Mesendoderm (in vitro differentiated cells): ENCODE results near the gene ZNF574.

ENCODE experiments used
- DNase-seq: peaks from one replicate; pipeline ENCODE4 v3.0.0; 2013
- H2AK5ac ChIP-seq: 2 replicates; pipeline ENCODE4 v1.6.1; 2013; ENCODE audit warnings: low read length, inconsistent platforms
- H2BK120ac ChIP-seq: 2 replicates; pipeline ENCODE4 v1.6.1; 2013; ENCODE audit warnings: low read depth, mild to moderate bottlenecking, low read length, moderate library complexity, mixed read lengths
- H2BK15ac ChIP-seq: replicated peaks from 2 replicates; pipeline ENCODE4 v1.6.1; 2013; ENCODE audit warnings: low read depth, mild to moderate bottlenecking, moderate library complexity
- H2BK5ac ChIP-seq: 2 replicates; pipeline ENCODE4 v1.6.1; 2013; ENCODE audit warnings: low read length, inconsistent platforms
- H3K18ac ChIP-seq: 2 replicates; pipeline ENCODE4 v1.6.1; 2013; ENCODE audit warnings: mild to moderate bottlenecking, low read length, mixed read lengths
- H3K23ac ChIP-seq: one replicate; pipeline ENCODE4 v1.6.1; 2013; ENCODE audit warnings: low read length
- H3K27ac ChIP-seq: 2 replicates; pipeline ENCODE4 v1.5.1; 2013; ENCODE audit warnings: low read depth, mild to moderate bottlenecking, inconsistent platforms, low read length, moderate library complexity
- H3K27me3 ChIP-seq: 2 replicates; pipeline ENCODE4 v1.6.1; 2013; ENCODE audit warnings: low read length, control low read depth, mild to moderate bottlenecking, inconsistent platforms; ENCODE audit not compliant: insufficient read depth, poor library complexity
- H3K36me3 ChIP-seq: 2 replicates; pipeline ENCODE4 v1.6.1; 2013; ENCODE audit warnings: low read length, inconsistent platforms; ENCODE audit not compliant: control insufficient read depth, insufficient read depth
- H3K4ac ChIP-seq: one replicate; pipeline ENCODE4 v1.6.1; 2013; ENCODE audit warnings: low read depth, mild to moderate bottlenecking, low read length, moderate library complexity
- H3K4me1 ChIP-seq: 2 replicates; pipeline ENCODE4 v1.6.1; 2013; ENCODE audit warnings: low read depth, low read length, inconsistent platforms; ENCODE audit not compliant: control insufficient read depth
- H3K4me2 ChIP-seq: 2 replicates; pipeline ENCODE4 v1.6.1; 2013; ENCODE audit warnings: low read length
- H3K4me3 ChIP-seq: 2 replicates; pipeline ENCODE4 v1.5.1; 2013; ENCODE audit warnings: mild to moderate bottlenecking, low read length
- H3K56ac ChIP-seq: one replicate; pipeline ENCODE4 v1.6.1; 2013; ENCODE audit warnings: low read length
- H3K79me1 ChIP-seq: 2 replicates; pipeline ENCODE4 v1.6.1; 2013; ENCODE audit warnings: low read length, inconsistent platforms
- H3K79me2 ChIP-seq: 2 replicates; pipeline ENCODE4 v1.6.1; 2013; ENCODE audit warnings: mild to moderate bottlenecking, low read length; ENCODE audit not compliant: control insufficient read depth, insufficient read depth
- H3K9ac ChIP-seq: 2 replicates; pipeline ENCODE4 v1.6.1; 2013; ENCODE audit warnings: low read length, inconsistent platforms
- H4K5ac ChIP-seq: one replicate; pipeline ENCODE4 v1.6.1; 2013; ENCODE audit warnings: low read length
- H4K8ac ChIP-seq: one replicate; pipeline ENCODE4 v1.6.1; 2013; ENCODE audit warnings: low read depth, mild to moderate bottlenecking, control low read depth, low read length, moderate library complexity
- WGBS: extraction: QIAGEN DNeasy Blood & Tissue Kit; methylation state at CpG from one replicate; pipeline ENCODE4 v1.1.7; 2013; ENCODE audit warnings: low lambda C conversion rate, missing lambda C conversion rate; ENCODE audit not compliant: insufficient coverage; ENCODE audit errors: extremely low coverage; 5-methylcytosine and 5-hydroxymethylcytosine counted together

The ZNF574 gene

DNA sequence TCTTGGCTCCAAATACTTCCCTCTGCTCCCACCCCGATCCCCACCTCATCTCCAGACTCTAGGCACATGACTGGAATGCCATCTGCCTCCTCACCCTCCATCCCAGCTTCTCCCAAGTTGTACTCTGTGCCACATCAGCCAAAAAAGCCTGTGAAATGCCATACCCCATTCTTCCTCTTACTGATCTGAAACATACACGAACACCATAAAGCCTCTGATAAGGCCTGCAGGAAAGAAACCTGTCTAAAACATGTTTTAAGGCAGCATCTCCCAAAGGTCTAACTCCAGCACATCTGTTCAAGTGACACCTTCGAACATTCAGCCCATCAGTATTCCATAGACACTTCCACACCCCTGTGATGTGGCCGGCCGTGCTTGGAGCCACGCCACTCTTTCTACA, 11.5 kb upstream of the ZNF574 start:
- H3K27me3 ChIP-seq, result no peaks in the 10 kb centered on the region

DNA sequence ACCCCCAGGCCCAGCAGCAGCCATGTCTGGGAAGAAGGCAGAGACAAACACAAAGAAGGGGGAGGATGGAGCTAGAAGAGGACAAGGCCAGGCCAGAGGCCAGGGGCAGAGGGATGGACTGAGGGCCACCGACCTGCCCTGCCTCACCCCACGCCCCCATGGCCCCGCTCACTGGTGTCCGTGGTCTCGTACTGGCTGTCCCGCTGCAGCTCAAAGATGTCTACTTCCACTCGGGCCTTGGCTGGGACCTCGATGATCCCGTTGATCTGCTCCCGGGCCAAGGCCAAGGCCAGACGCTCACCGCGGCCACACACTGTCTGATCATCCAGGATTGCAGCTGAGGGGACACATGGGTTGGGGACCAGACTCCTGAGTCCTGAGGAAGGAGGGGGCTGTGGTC, 10.9 kb upstream of the ZNF574 start:
- no peak overlapping the region for H3K4ac ChIP-seq
- H3K9ac ChIP-seq, result no peak overlapping the region
- H3K23ac ChIP-seq, result no peak overlapping the region
- H2BK5ac ChIP-seq, result no peak overlapping the region
- no peak overlapping the region for H3K27ac ChIP-seq
- H3K56ac ChIP-seq, result no peak overlapping the region
- no peaks in the 10 kb centered on the region for H3K27me3 ChIP-seq
- no peak for DNase-seq
- no peak overlapping the region for H2BK15ac ChIP-seq
- no peaks in the 10 kb centered on the region for H3K79me2 ChIP-seq
- H3K79me1 ChIP-seq, result no peaks in the 10 kb centered on the region
- H4K5ac ChIP-seq, result no peak overlapping the region
- no peaks in the 10 kb centered on the region for H3K36me3 ChIP-seq
- H3K4me1 ChIP-seq, result peaks cover 4% of the 10 kb centered on the region
- no peak overlapping the region for H4K8ac ChIP-seq
- H2BK120ac ChIP-seq, result no peak overlapping the region
- H3K18ac ChIP-seq, result no peak overlapping the region
- no peak overlapping the region for H3K4me2 ChIP-seq
- no CpG with 5 or more reads among the region's 13 CpGs for WGBS
- H3K4me3 ChIP-seq, result no peak overlapping the region
- H2AK5ac ChIP-seq, result no peak overlapping the region

More for the DNA sequence above, 11.5 kb upstream of the ZNF574 start:
- Histone ChIP-seq H4K5ac (no peak overlapping the region), H3K79me1 (no peaks in the 10 kb centered on the region), H3K36me3 (no peaks in the 10 kb centered on the region), H3K23ac (no peak overlapping the region), H3K4me3 (no peak overlapping the region), H2BK120ac (no peak overlapping the region), H3K4me1 (peaks cover 4% of the 10 kb centered on the region), H3K18ac (no peak overlapping the region), H2AK5ac (no peak overlapping the region), H3K56ac (no peak overlapping the region), H3K4ac (no peak overlapping the region), H3K4me2 (no peak overlapping the region), H2BK15ac (no peak overlapping the region), H3K79me2 (no peaks in the 10 kb centered on the region), H4K8ac (no peak overlapping the region), H2BK5ac (no peak overlapping the region), H3K27ac (no peak overlapping the region), H3K9ac (no peak overlapping the region)
- WGBS, result no CpG with 5 or more reads among the region's 6 CpGs
- no peak for DNase-seq

DNA sequence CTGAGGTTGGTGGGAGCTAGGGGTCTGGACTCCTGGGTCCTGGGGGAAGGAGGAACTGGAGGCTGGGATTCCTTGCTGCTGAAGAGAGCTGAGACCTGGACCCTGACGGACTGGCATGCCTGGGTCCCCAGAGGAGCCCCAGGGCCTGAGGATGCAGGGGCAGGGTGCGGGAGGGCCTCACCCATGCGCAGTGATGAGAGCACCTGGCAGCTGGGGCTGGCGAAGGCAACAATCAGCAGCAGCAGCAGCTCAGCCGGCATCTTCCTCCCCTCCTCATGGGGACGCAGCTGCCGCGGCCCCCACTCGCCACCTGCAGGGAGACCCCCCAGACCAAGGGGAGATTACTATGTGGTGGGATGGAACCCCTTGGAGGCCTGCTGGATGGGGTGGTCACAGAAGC, 10.5 kb upstream of the ZNF574 start:
- H3K4me2 ChIP-seq, result no peak overlapping the region
- H3K56ac ChIP-seq, result no peak overlapping the region
- H3K27ac ChIP-seq, result no peak overlapping the region
- H2BK120ac ChIP-seq, result no peak overlapping the region
- no peak overlapping the region for H3K23ac ChIP-seq
- no peak overlapping the region for H4K8ac ChIP-seq
- H3K79me1 ChIP-seq, result no peaks in the 10 kb centered on the region
- no peak overlapping the region for H4K5ac ChIP-seq
- no peak overlapping the region for H3K18ac ChIP-seq
- H2BK5ac ChIP-seq, result no peak overlapping the region
- WGBS, result no CpG with 5 or more reads among the region's 9 CpGs
- no peaks in the 10 kb centered on the region for H3K79me2 ChIP-seq
- H3K4ac ChIP-seq, result no peak overlapping the region
- DNase-seq, result no peak
- H3K4me3 ChIP-seq, result no peak overlapping the region
- no peaks in the 10 kb centered on the region for H3K27me3 ChIP-seq
- H2BK15ac ChIP-seq, result no peak overlapping the region
- peaks cover 4% of the 10 kb centered on the region for H3K4me1 ChIP-seq
- no peak overlapping the region for H3K9ac ChIP-seq
- H3K36me3 ChIP-seq, result no peaks in the 10 kb centered on the region
- no peak overlapping the region for H2AK5ac ChIP-seq

DNA sequence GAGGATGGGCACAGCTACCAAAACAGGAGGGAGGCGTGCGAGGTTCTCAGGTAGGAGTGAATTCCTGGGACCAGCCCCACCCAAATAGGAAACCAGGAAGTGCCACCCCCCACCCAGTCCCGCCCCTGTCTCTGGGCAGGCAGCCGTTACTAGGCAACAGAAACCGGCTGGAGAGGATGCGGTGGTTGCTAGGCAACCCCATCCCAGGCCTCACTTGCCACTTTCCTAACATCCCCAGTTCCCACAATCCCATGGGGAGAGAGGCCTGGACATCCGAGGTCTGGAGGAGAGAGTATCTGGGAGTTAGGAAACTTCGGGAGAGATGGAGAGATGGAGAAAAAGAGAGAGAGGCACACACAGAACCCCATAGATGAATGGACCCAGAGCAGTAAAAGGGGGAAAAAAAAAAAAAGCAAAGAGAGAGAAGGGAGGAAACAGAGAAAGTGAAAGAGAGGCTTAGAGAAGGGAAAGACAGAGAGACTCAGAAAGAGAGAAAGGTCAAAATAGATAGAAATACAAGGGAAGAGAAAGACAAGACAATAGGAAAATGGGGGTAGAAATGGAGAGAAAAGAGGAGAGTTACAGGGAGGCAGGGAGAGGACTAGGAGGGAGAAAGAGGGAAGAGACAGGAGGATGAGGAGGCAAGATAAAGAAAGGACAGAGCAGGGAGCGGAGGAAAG, 9.8 kb upstream of the ZNF574 start:
- Histone ChIP-seq H3K27me3 (no peaks in the 10 kb centered on the region), H3K23ac (no peak overlapping the region)
- no CpG with 5 or more reads among the region's 9 CpGs for WGBS

DNA sequence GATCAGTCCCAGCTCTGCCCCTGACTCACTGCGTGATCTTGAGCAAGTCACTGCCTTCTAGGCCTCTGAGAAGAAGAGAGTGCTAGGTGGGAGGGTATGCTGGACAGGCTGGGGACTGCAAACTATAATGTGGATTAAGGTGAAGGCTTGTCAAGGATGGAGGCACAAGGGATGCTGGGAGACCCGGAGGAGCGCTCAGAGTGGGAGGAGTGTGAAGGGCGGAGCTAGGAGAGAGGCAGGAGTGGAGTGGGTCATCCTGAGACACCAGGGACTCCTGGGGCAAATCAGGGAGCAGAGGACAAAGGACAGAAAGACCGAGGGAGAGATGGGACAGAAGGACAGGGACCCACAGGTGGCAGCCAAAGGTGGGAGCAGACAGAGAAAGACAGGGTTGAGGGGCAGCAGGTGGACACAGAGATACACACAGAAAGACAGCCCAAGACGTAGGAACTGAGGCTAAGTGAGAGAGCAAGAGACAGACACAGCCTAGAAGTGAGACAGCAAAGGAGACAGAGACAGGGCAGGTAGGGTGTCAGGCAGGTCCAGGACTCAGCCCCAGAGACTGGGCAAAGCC, 8.6 kb upstream of the ZNF574 start:
- Histone ChIP-seq H2BK120ac (no peak overlapping the region), H3K9ac (no peak overlapping the region), H3K4me3 (no peak overlapping the region), H3K36me3 (no peaks in the 10 kb centered on the region), H4K5ac (no peak overlapping the region), H3K23ac (no peak overlapping the region), H3K18ac (no peak overlapping the region), H3K4me1 (peaks cover 4% of the 10 kb centered on the region), H3K4ac (no peak overlapping the region), H2BK5ac (no peak overlapping the region), H2AK5ac (peak overlapping the region; percentile 24), H3K27ac (no peak overlapping the region), H2BK15ac (no peak overlapping the region), H3K79me2 (no peaks in the 10 kb centered on the region), H3K56ac (no peak overlapping the region), H4K8ac (no peak overlapping the region), H3K4me2 (peak overlapping the region; percentile 5), H3K27me3 (no peaks in the 10 kb centered on the region), H3K79me1 (no peaks in the 10 kb centered on the region)
- no CpG with 5 or more reads among the region's 6 CpGs for WGBS
- no peak for DNase-seq

More for the DNA sequence above, 9.8 kb upstream of the ZNF574 start:
- Histone ChIP-seq H2BK5ac (no peak overlapping the region), H2AK5ac (no peak overlapping the region), H3K27ac (no peak overlapping the region), H3K56ac (no peak overlapping the region), H3K79me1 (no peaks in the 10 kb centered on the region), H3K4ac (no peak overlapping the region), H4K5ac (no peak overlapping the region), H2BK15ac (no peak overlapping the region), H3K9ac (no peak overlapping the region), H2BK120ac (no peak overlapping the region), H3K4me3 (no peak overlapping the region), H3K4me1 (peaks cover 4% of the 10 kb centered on the region), H3K4me2 (no peak overlapping the region), H3K79me2 (no peaks in the 10 kb centered on the region), H3K36me3 (no peaks in the 10 kb centered on the region), H4K8ac (no peak overlapping the region), H3K18ac (no peak overlapping the region)
- DNase-seq, result peak; percentile 85

DNA sequence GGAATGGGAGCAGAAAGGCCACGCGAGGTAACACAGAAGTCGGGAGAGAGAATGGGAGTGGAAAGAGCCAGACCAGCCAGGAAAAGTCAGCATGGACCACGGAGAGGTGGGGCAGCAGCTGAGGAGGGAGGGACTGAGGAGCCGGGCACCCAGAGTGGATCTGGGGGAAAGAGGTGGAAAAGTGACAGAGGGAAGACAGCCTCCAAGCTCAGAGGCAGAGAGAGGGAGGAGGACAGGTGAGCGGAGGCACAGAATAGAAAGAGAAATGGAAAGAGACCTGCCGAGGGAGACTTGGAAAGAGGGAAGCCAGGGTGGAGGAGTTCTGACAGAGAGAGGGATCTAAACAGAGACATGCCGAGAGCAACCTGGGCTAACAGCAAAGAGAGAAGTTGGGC, 7.6 kb upstream of the ZNF574 start:
- Histone ChIP-seq H3K4me1 (peaks cover 4% of the 10 kb centered on the region), H3K9ac (peak overlapping the region; percentile 66), H3K23ac (no peak overlapping the region), H3K79me1 (no peaks in the 10 kb centered on the region), H4K8ac (no peak overlapping the region), H2AK5ac (no peak overlapping the region), H2BK120ac (no peak overlapping the region), H3K27me3 (no peaks in the 10 kb centered on the region), H3K4ac (no peak overlapping the region), H3K18ac (no peak overlapping the region), H3K4me2 (peak overlapping the region; percentile 80), H2BK15ac (no peak overlapping the region), H3K79me2 (no peaks in the 10 kb centered on the region), H2BK5ac (no peak overlapping the region), H3K27ac (no peak overlapping the region), H3K4me3 (peak overlapping the region; percentile 16), H4K5ac (no peak overlapping the region), H3K36me3 (no peaks in the 10 kb centered on the region), H3K56ac (peak overlapping the region; percentile 83)
- DNase-seq, result no peak
- WGBS, result no CpG with 5 or more reads among the region's 8 CpGs
